Natural killer cell (primary cell): ENCODE measurements around the gene BMERB1. TPM values are rescaled to one million over a fixed set of nuclear protein-coding genes. Genes with fewer than 3 reads are reported as not detected.

Source experiments
- ATAC-seq, 3 donors: fragments of 150-1000 bp in 2 of 3; fragments of 200-7000 bp in 1 of 3; cut with Tn5 transposase; 1 replicate in 1 of 3; 2 replicates in 2 of 3; pipeline ENCODE4 v1.10.0; 2021; ENCODE audit warnings: mild to moderate bottlenecking in 2 of 3, moderate library complexity in 2 of 3
- DNase-seq, 2 donors: peaks; one replicate each; pipeline versions ENCODE4 v3.0.0 to v3.0.0-alpha.2; 2013 to 2021; ENCODE audit warnings: mixed read lengths in 1 of 2
- H3K27ac ChIP-seq: one replicate; pipeline ENCODE4 v1.5.1; 2013; ENCODE audit warnings: mild to moderate bottlenecking, low read length
- H3K27me3 ChIP-seq: one replicate; pipeline ENCODE4 v1.6.1; 2013; ENCODE audit warnings: low read length; ENCODE audit not compliant: control insufficient read depth, insufficient read depth
- H3K36me3 ChIP-seq: one replicate; pipeline ENCODE4 v1.6.1; 2013; ENCODE audit warnings: low read length; ENCODE audit not compliant: control insufficient read depth, insufficient read depth
- H3K4me1 ChIP-seq: one replicate; pipeline ENCODE4 v1.6.1; 2013; ENCODE audit warnings: low read length; ENCODE audit not compliant: control insufficient read depth, insufficient read depth
- H3K4me3 ChIP-seq: one replicate; pipeline ENCODE4 v1.5.1; 2013; ENCODE audit warnings: low read length
- H3K9me3 ChIP-seq: one replicate; pipeline ENCODE4 v1.6.1; 2013; ENCODE audit warnings: low read length; ENCODE audit not compliant: control insufficient read depth, insufficient read depth
- H3K27ac Mint-ChIP-seq, 2 donors: one replicate each; pipeline ENCODE4 v1.8.0; 2022; ENCODE audit warnings: mild to moderate bottlenecking in 2 of 2, mixed read lengths in 2 of 2, moderate library complexity in 1 of 2
- H3K27me3 Mint-ChIP-seq, 2 donors: one replicate each; pipeline ENCODE4 v1.8.0; 2022; ENCODE audit warnings: low read depth in 2 of 2, mixed read lengths in 2 of 2
- H3K36me3 Mint-ChIP-seq: one replicate; pipeline ENCODE4 v1.8.0; 2022; ENCODE audit warnings: mixed read lengths
- H3K4me1 Mint-ChIP-seq, 2 donors: one replicate each; pipeline ENCODE4 v1.8.0; 2022; ENCODE audit warnings: mixed read lengths in 2 of 2
- H3K4me3 Mint-ChIP-seq: one replicate; pipeline ENCODE4 v1.8.0; 2022; ENCODE audit warnings: mild to moderate bottlenecking, moderate library complexity, mixed read lengths
- H3K9me3 Mint-ChIP-seq, 2 donors: one replicate each; pipeline ENCODE4 v1.8.0; 2022; ENCODE audit warnings: mixed read lengths in 2 of 2
- WGBS: methylation state at CpG from one replicate; pipeline ENCODE4 v1.1.7; 2013; ENCODE audit warnings: missing lambda C conversion rate; ENCODE audit not compliant: insufficient coverage; 5-methylcytosine and 5-hydroxymethylcytosine counted together
- intact Hi-C: fragments of 100-400 bp; cut with micrococcal nuclease; formaldehyde crosslinking; loops from one replicate; pipeline ENCODE4 v1.14.2; 2022
- total RNA-seq, 4 donors: library from RNA; stranded (reverse); fragments of 120-200 nt in 1 of 4; gene quantifications; one replicate each; pipeline versions ENCODE4 v1.2.3 to v1.2.4, GENCODE V29; 2013 to 2022
- TF ChIP-seq, protein P1 (sequence below): fragments of 200-600 bp; IDR thresholded peaks from one replicate; pipeline ENCODE4 v1.8.0; 2022; ENCODE audit warnings: antibody characterized with exemption

BMERB1 gene
- total RNA-seq, 3 donors from 2014 or later (not counting 1 experiment from before 2014, with no cell fraction given), result 3.7 to 6.7 (median 4.5) TPM

- H3K4me1 ChIP-seq, result no peaks in the 10 kb centered on the region
- Mint-ChIP-seq H3K4me3 (no peak overlapping the region), H3K9me3 (no peaks in the 10 kb centered on the region), H3K36me3 (no peaks in the 10 kb centered on the region), H3K27ac (peak overlapping the region in 1 of 2 donors; percentile 81), H3K27me3 (no peaks in the 10 kb centered on the region), H3K4me1 (peaks cover 4 to 15% of the 10 kb centered on the region in 2 donors)
- DNase-seq, result no peak
- 93% methylated on average over 3 of the region's 4 CpGs for WGBS
- no peak overlapping the region for H3K4me3 ChIP-seq
- H3K9me3 ChIP-seq, result no peaks in the 10 kb centered on the region
- no peak overlapping the region for H3K27ac ChIP-seq
- ATAC-seq, result peak in 2 of 3 donors; percentile 26 to 85
- no peaks in the 10 kb centered on the region for H3K27me3 ChIP-seq
- intact Hi-C loops, result loop anchor here (2.0 kb wide), 1 partner anchor 15 kb away; no protein-coding TSS in a partner anchor
- no peaks in the 10 kb centered on the region for H3K36me3 ChIP-seq
- TF ChIP-seq, protein P1, sequence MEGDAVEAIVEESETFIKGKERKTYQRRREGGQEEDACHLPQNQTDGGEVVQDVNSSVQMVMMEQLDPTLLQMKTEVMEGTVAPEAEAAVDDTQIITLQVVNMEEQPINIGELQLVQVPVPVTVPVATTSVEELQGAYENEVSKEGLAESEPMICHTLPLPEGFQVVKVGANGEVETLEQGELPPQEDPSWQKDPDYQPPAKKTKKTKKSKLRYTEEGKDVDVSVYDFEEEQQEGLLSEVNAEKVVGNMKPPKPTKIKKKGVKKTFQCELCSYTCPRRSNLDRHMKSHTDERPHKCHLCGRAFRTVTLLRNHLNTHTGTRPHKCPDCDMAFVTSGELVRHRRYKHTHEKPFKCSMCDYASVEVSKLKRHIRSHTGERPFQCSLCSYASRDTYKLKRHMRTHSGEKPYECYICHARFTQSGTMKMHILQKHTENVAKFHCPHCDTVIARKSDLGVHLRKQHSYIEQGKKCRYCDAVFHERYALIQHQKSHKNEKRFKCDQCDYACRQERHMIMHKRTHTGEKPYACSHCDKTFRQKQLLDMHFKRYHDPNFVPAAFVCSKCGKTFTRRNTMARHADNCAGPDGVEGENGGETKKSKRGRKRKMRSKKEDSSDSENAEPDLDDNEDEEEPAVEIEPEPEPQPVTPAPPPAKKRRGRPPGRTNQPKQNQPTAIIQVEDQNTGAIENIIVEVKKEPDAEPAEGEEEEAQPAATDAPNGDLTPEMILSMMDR, result no peak
These were observed 141.1 kb downstream of the BMERB1 start for GRCh38 chr16:15575293-15576049.

GRCh38 chr16:15576960-15577958, 142.9 kb downstream of the BMERB1 start:
- Histone ChIP-seq H3K36me3 (no peaks in the 10 kb centered on the region), H3K27ac (no peak overlapping the region), H3K27me3 (no peaks in the 10 kb centered on the region), H3K4me1 (peaks cover 7% of the 10 kb centered on the region), H3K9me3 (no peaks in the 10 kb centered on the region), H3K4me3 (no peak overlapping the region)
- TF ChIP-seq, protein P1, result no peak
- no peak overlapping the region for H3K4me3 Mint-ChIP-seq
- intact Hi-C loops, result no loop called here
- ATAC-seq (no peak), DNase-seq (no peak)
- H3K4me1 Mint-ChIP-seq, result peaks cover 7 to 14% of the 10 kb centered on the region in 2 donors
- H3K36me3 Mint-ChIP-seq, result no peaks in the 10 kb centered on the region
- H3K27me3 Mint-ChIP-seq, result no peaks in the 10 kb centered on the region
- 97% methylated on average over 18 of the region's 20 CpGs for WGBS
- peak overlapping the region in 1 of 2 donors; percentile 4 for H3K27ac Mint-ChIP-seq
- H3K9me3 Mint-ChIP-seq, result no peaks in the 10 kb centered on the region

DNA sequence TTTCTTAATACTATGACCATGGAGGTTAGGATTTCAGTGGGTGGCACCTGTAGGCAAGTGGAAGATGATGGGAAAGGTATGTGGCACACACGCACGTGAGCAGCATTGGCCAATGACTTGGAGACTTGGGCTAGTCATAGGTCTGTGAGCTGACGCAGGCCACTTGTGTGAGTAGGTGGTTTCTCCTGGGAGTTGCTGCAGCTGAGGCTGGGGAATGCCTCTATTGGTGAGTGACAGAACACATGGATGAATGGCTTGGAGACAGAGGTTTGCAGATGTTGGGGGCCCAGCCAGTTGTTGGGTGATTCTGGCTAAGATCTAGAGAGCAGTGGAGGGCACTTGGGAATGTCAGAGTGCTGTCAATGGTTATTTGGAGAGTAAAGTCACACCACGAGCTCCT, 144.4 kb downstream of the BMERB1 start:
- no peaks in the 10 kb centered on the region for H3K36me3 ChIP-seq
- H3K27ac ChIP-seq, result no peak overlapping the region
- TF ChIP-seq, protein P1, result no peak
- ATAC-seq, result no peak
- no peak overlapping the region for H3K4me3 Mint-ChIP-seq
- 91% methylated on average over 4 of the region's 4 CpGs for WGBS
- no peaks in the 10 kb centered on the region for H3K27me3 ChIP-seq
- no peaks in the 10 kb centered on the region for H3K36me3 Mint-ChIP-seq
- H3K4me3 ChIP-seq, result no peak overlapping the region
- no peaks in the 10 kb centered on the region for H3K27me3 Mint-ChIP-seq
- peaks cover 7% of the 10 kb centered on the region for H3K4me1 ChIP-seq
- no peaks in the 10 kb centered on the region for H3K9me3 ChIP-seq
- no peak for DNase-seq
- no peaks in the 10 kb centered on the region for H3K9me3 Mint-ChIP-seq
- intact Hi-C loops, result no loop called here
- no peak overlapping the region for H3K27ac Mint-ChIP-seq
- H3K4me1 Mint-ChIP-seq, result peaks cover 12 to 20% of the 10 kb centered on the region in 2 donors
